ENCODE data around the gene LRRC17. TPM values are rescaled to one million over a fixed set of nuclear protein-coding genes. Genes with fewer than 3 reads are reported as not detected.

Gene LRRC17
- polyA plus RNA-seq, 1 experiment = 964 TPM

DNA sequence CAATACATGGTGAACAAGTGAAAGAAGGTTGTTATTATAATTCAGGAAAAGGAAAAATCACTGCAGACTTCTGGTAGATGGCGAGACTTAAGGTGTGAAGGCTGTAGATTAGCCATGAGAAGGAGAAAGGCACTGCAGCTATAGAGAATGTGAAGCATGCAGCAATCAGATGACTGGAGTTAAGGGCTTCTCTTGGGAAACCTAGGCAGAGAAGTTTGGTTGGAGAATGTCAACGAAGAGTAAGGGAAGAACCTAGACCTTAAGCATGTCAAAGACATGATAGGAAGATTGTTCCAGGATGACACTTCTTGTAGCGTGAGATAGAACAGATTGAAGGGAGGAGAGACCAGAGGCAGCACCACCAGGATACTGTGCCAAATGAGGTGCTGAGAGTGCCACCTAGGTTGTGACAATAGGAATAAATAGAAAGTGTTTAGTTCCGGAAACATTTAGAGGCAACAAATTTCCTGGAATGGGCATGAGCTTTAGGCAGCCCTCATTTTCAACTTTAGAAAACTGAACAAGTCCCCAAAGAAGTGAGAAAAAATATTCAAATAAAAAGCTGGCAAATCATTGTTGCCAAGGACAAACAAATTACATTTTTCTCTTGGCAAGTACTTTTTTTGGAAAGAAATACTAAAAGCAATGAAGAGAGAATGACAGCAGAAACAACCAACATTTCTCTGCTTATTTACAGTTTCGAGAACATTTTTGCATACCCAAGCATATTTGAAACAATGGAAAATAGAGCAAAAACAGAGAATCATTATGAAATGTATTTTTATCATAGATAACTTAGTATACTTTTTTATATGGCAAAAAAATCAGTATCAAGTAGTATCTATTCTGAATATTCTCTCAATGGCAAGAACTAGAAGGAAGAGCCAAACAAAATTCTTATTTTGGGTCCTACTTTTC is 4.9 kb downstream of the LRRC17 start:
- peak overlapping the region; percentile 40 for H3K4me3 ChIP-seq (ENCODE audit: low read depth, low read length)
- ChIA-PET CTCF (interaction anchor here (0.5 to 3.9 kb wide), 3 partner anchors 8 to 157 kb away, joined by 3 to 19 read pairs (median 3); partner anchors contain the start of gene FBXL13), POLR2A (interaction anchor here (1.2 kb wide), 1 partner anchor 9 kb away, joined by 6 read pairs; no protein-coding TSS in a partner anchor)
- no peak overlapping the region for H3K27ac ChIP-seq (ENCODE audit: low read depth, low read length)
- TF ChIP-seq, protein P1, sequence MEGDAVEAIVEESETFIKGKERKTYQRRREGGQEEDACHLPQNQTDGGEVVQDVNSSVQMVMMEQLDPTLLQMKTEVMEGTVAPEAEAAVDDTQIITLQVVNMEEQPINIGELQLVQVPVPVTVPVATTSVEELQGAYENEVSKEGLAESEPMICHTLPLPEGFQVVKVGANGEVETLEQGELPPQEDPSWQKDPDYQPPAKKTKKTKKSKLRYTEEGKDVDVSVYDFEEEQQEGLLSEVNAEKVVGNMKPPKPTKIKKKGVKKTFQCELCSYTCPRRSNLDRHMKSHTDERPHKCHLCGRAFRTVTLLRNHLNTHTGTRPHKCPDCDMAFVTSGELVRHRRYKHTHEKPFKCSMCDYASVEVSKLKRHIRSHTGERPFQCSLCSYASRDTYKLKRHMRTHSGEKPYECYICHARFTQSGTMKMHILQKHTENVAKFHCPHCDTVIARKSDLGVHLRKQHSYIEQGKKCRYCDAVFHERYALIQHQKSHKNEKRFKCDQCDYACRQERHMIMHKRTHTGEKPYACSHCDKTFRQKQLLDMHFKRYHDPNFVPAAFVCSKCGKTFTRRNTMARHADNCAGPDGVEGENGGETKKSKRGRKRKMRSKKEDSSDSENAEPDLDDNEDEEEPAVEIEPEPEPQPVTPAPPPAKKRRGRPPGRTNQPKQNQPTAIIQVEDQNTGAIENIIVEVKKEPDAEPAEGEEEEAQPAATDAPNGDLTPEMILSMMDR (IDR thresholded peaks at IDR 0.05; ENCODE audit: low read depth, low read length) = no peak
- DNase-seq (ENCODE audit: low read depth, low spot score) = no peak
- no peaks in the 10 kb centered on the region for H3K27me3 ChIP-seq (ENCODE audit: control insufficient read depth, insufficient read depth, low read length)
- peaks cover 3% of the 10 kb centered on the region; the same call in 1 of the 2 replicates for H3K9me3 ChIP-seq (ENCODE audit: control insufficient read depth, insufficient read depth, low read length)

DNA sequence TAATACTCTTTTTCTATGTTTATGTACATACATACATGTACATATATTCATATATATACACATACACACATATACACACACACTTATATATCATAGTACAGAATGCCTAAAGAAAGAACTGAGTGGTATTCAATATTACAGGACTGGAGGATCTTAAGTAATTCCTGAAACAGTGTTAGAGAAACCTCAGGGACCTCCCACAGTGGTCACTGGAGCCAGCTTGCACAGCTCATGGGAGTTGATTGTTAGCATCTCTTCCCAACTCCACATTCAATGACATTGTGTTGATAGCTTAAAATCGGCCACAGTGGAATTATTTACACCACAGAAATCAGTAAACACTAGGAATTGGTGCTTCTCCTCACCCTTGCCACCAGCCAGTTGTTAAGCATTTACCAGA is 6.0 kb downstream of the LRRC17 start:
- no peak for DNase-seq (ENCODE audit: low read depth, low spot score)
- ChIA-PET POLR2A (interaction anchor here (0.6 kb wide), 1 partner anchor 29 kb away, joined by 4 read pairs; no protein-coding TSS in a partner anchor), CTCF (interaction anchor here (0.6 to 0.9 kb wide), 2 partner anchors 9 to 143 kb away, joined by 3 read pairs; no protein-coding TSS in a partner anchor)
- Histone ChIP-seq H3K27me3 (ENCODE audit: control insufficient read depth, insufficient read depth, low read length) (no peaks in the 10 kb centered on the region), H3K9me3 (ENCODE audit: control insufficient read depth, insufficient read depth, low read length) (peaks cover 3% of the 10 kb centered on the region; the same call in 1 of the 2 replicates), H3K27ac (ENCODE audit: low read depth, low read length) (no peak overlapping the region), H3K4me3 (ENCODE audit: low read depth, low read length) (no peak overlapping the region)
- TF ChIP-seq, protein P1 (IDR thresholded peaks at IDR 0.05; ENCODE audit: low read depth, low read length) = no peak

DNA sequence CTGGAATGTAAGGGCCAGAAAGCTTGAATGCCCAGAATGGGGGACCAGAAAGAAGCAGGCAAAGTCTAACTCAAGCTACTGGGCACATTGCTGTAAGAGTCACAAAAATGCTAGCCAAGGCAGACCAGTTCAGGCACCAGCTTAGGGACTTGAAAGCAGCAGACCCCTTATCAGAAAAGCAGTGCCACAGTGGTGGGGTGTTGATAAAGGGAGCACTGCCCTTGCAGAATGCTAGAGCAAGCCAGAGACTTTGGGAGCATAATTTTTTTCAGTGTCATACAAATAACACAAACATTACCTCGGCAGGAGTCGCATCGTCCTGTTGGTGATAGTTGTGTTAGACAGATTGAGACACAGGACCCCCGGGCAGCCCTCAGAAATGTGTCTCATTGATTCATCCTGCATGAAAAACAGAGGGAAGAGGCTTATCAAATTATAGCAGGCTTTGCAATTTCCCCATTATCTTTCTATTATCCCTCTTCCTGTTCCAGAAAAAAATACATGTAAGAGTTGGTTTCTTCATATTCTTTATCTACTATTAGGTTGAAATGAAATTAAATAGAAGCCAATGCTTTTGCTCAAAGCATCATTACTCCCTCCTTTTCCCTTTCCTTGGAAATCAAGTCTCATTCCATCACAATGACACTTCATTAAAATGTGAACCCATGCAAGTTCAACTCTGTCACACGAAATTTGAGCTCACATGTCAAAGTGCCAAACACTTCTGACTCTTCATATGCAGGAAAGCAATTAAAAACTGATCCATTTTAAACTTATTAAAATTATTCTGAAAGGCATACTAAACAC is 13.4 kb downstream of the LRRC17 start:
- peak overlapping the region; percentile 59 for H3K27ac ChIP-seq (ENCODE audit: low read depth, low read length)
- POLR2A ChIA-PET = interaction anchor here (1.3 to 2.3 kb wide), 2 partner anchors 9 to 35 kb away, joined by 4 to 6 read pairs; no protein-coding TSS in a partner anchor
- H3K27me3 ChIP-seq (ENCODE audit: control insufficient read depth, insufficient read depth, low read length) = no peaks in the 10 kb centered on the region
- no peaks in the 10 kb centered on the region for H3K9me3 ChIP-seq (ENCODE audit: control insufficient read depth, insufficient read depth, low read length)
- DNase-seq (ENCODE audit: low read depth, low spot score) = no peak
- TF ChIP-seq, protein P1 (IDR thresholded peaks at IDR 0.05; ENCODE audit: low read depth, low read length) = no peak
- no peak overlapping the region for H3K4me3 ChIP-seq (ENCODE audit: low read depth, low read length)
- CTCF ChIA-PET = interaction anchor here (0.6 to 3.2 kb wide), 3 partner anchors 10 to 136 kb away, joined by 8 to 19 read pairs (median 9); no protein-coding TSS in a partner anchor

DNA sequence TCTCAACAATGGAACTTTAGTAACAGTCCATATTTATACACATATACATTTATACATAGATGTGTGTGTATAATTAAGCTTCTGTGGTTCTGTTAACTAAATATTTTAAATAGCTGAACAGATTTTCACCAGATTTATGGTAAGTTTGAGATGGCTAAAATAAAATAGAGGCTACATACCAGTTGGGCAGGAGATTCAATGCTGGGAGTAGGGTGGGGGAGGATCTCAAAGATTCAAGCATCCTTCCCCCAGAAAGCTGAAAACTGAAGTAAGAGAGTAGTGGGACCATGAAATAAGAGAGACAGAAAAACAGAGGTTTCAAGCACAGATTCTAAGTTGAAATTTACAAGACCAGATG is 14.0 kb downstream of the LRRC17 start:
- TF ChIP-seq, protein P1 (IDR thresholded peaks at IDR 0.05; ENCODE audit: low read depth, low read length) = no peak
- CTCF ChIA-PET = interaction anchor here (1.4 to 3.2 kb wide), 2 partner anchors 11 to 135 kb away, joined by 8 to 19 read pairs; no protein-coding TSS in a partner anchor
- POLR2A ChIA-PET = interaction anchor here (1.3 to 2.3 kb wide), 2 partner anchors 10 to 35 kb away, joined by 4 to 6 read pairs; no protein-coding TSS in a partner anchor
- Histone ChIP-seq H3K9me3 (ENCODE audit: control insufficient read depth, insufficient read depth, low read length) (no peaks in the 10 kb centered on the region), H3K27me3 (ENCODE audit: control insufficient read depth, insufficient read depth, low read length) (no peaks in the 10 kb centered on the region), H3K4me3 (ENCODE audit: low read depth, low read length) (no peak overlapping the region), H3K27ac (ENCODE audit: low read depth, low read length) (no peak overlapping the region)
- no peak for DNase-seq (ENCODE audit: low read depth, low spot score)

All from AG04450 (cell line).